SK-N-SH (cell line): ENCODE data around the gene HLA-B. TPM values are rescaled to one million over a fixed set of nuclear protein-coding genes. Genes with fewer than 3 reads are reported as not detected.

Experiments used
- CTCF ChIA-PET: fragments of 300-600, 350-600 bp; formaldehyde crosslinking; extraction: SDS; loops from one replicate; lab custom pipeline; 2021; lab: Yijun Ruan, JAX
- POLR2A ChIA-PET: fragments of 350-600 bp; sonication (Branson Sonifier 250); formaldehyde crosslinking; extraction: SDS; loops from one replicate; lab custom pipeline; 2020; ENCODE audit warnings: antibody characterized with exemption, inconsistent platforms; lab: Yijun Ruan, JAX
- DNase-seq: peaks from one replicate; pipeline ENCODE4 v3.0.0; 2012
- H2AFZ ChIP-seq: fragments of 200-600 bp; sonication (generic); 2 replicates; pipeline ENCODE4 v1.8.1; 2016; ENCODE audit warnings: antibody characterized with exemption, mild to moderate bottlenecking, low read depth
- H3F3A ChIP-seq: fragments of 200-600 bp; sonication (generic); replicated peaks from 2 replicates; pipeline ENCODE3; 2016; ENCODE audit warnings: antibody characterized with exemption, mild to moderate bottlenecking; ENCODE audit not compliant: insufficient read depth
- H3K27ac ChIP-seq, 2 experiments: fragments of 200-500 bp in 1 of 2; fragments of 200-600 bp in 1 of 2; sonication (Bioruptor generic) in 1 of 2; sonication (generic), shearing (Covaris generic) in 1 of 2; 2 replicates each; pipeline versions ENCODE4 v1.5.1 to v1.6.1; 2014 to 2016; ENCODE audit warnings: low read depth in 2 of 2, inconsistent platforms in 1 of 2, low read length in 1 of 2, mild to moderate bottlenecking in 1 of 2, mixed read lengths in 1 of 2
- H3K27me3 ChIP-seq: fragments of 200-600 bp; sonication (generic), shearing (Covaris generic); 2 replicates; pipeline ENCODE4 v1.6.1; 2016; ENCODE audit warnings: mixed run types; ENCODE audit not compliant: insufficient read depth
- H3K36me3 ChIP-seq, 2 experiments: fragments of 200-500 bp in 1 of 2; fragments of 200-600 bp in 1 of 2; sonication (Bioruptor generic) in 1 of 2; sonication (generic) in 1 of 2; replicated peaks in 1 of 2; 2 replicates each; pipeline versions ENCODE3 to v1.5.1; 2014 to 2016; ENCODE audit warnings: low read length in 1 of 2, mild to moderate bottlenecking in 1 of 2; ENCODE audit not compliant: insufficient read depth in 2 of 2, control insufficient read depth in 1 of 2
- H3K4me1 ChIP-seq, 2 experiments: fragments of 200-500 bp in 1 of 2; fragments of 200-600 bp in 1 of 2; sonication (Bioruptor generic) in 1 of 2; sonication (generic), shearing (Covaris generic) in 1 of 2; 2 replicates each; pipeline versions ENCODE4 v1.5.1 to v1.6.1; 2014 to 2016; ENCODE audit warnings: low read depth in 1 of 2, low read length in 1 of 2, mixed run types in 1 of 2; ENCODE audit not compliant: insufficient read depth in 2 of 2, control insufficient read depth in 1 of 2
- H3K4me2 ChIP-seq: fragments of 200-600 bp; sonication (generic), shearing (Covaris generic); 2 replicates; pipeline ENCODE4 v1.6.1; 2017; ENCODE audit warnings: mixed run types
- H3K4me3 ChIP-seq, 2 experiments: fragments of 200-500 bp in 1 of 2; fragments of 200-600 bp in 1 of 2; sonication (Bioruptor generic) in 1 of 2; sonication (generic), shearing (Covaris generic) in 1 of 2; 2 replicates each; pipeline versions ENCODE4 v1.5.1 to v1.8.1; 2014 to 2016; ENCODE audit warnings: low read depth in 2 of 2, inconsistent platforms in 1 of 2, low read length in 1 of 2, mild to moderate bottlenecking in 1 of 2, mixed read lengths in 1 of 2, moderate library complexity in 1 of 2
- H3K79me2 ChIP-seq: fragments of 200-600 bp; sonication (generic); 2 replicates; pipeline ENCODE4 v1.8.1; 2017; ENCODE audit warnings: mild to moderate bottlenecking; ENCODE audit not compliant: insufficient read depth
- H3K9ac ChIP-seq: fragments of 200-600 bp; sonication (generic); 2 replicates; pipeline ENCODE4 v1.6.1; 2017; ENCODE audit warnings: mixed run types
- H3K9me2 ChIP-seq: fragments of 200-600 bp; sonication (generic); 2 replicates; pipeline ENCODE4 v1.6.1; 2017; ENCODE audit warnings: mixed run types
- H3K9me3 ChIP-seq: fragments of 200-600 bp; sonication (generic); 2 replicates; pipeline ENCODE4 v1.6.1; 2017; ENCODE audit warnings: mixed run types, mild to moderate bottlenecking, moderate library complexity
- H4K20me1 ChIP-seq: fragments of 200-600 bp; sonication (generic); 2 replicates; pipeline ENCODE4 v1.6.1; 2017; ENCODE audit warnings: mild to moderate bottlenecking, mixed run types; ENCODE audit not compliant: insufficient read depth
- CHD2 ChIP-seq: fragments of 150-350 bp; IDR thresholded peaks from 2 replicates; pipeline ENCODE4 v1.6.1; 2018; ENCODE audit warnings: low read length; ENCODE audit not compliant: partially characterized antibody
- CTCF ChIP-seq: fragments of 200-600 bp; sonication (generic); IDR thresholded peaks from 2 replicates; pipeline ENCODE4 v1.6.1; 2017; ENCODE audit warnings: antibody characterized with exemption, mild to moderate bottlenecking, moderate library complexity
- EP300 ChIP-seq, 2 experiments: IDR thresholded peaks; 2 replicates each; pipeline versions ENCODE4 v1.4.0 to v1.6.1; 2012; ENCODE audit warnings: borderline replicate concordance in 1 of 2, low read depth in 1 of 2, low read length in 1 of 2
- EZH2phosphoT487 ChIP-seq: fragments of 200-600 bp; sonication (generic); IDR thresholded peaks from 2 replicates; pipeline ENCODE4 v1.6.1; 2017; ENCODE audit warnings: low read depth, mixed run types, mild to moderate bottlenecking, antibody characterized with exemption, moderate library complexity, borderline replicate concordance
- FOXM1 ChIP-seq: IDR thresholded peaks from 2 replicates; pipeline ENCODE4 v1.4.0; 2012; ENCODE audit warnings: low read depth, mild to moderate bottlenecking
- GABPA ChIP-seq: IDR thresholded peaks from 2 replicates; pipeline ENCODE4 v1.4.0; 2012; ENCODE audit warnings: low read depth, mild to moderate bottlenecking
- GATA2 ChIP-seq: sonication (generic); formaldehyde crosslinking; IDR thresholded peaks from 2 replicates; pipeline ENCODE4 v1.5.0; 2020; ENCODE audit warnings: mild to moderate bottlenecking, missing genetic modification reagents
- JUND ChIP-seq: IDR thresholded peaks from 2 replicates; pipeline ENCODE4 v1.4.0; 2012
- NRF1 ChIP-seq: IDR thresholded peaks from 2 replicates; pipeline ENCODE4 v1.6.1; 2012; ENCODE audit warnings: low read depth, mild to moderate bottlenecking, low read length
- RAD21 ChIP-seq: IDR thresholded peaks from 2 replicates; pipeline ENCODE4 v1.6.1; 2012; ENCODE audit warnings: mild to moderate bottlenecking, low read length
- SIN3A ChIP-seq: IDR thresholded peaks from 2 replicates; pipeline ENCODE4 v1.6.1; 2012; ENCODE audit warnings: low read depth, mild to moderate bottlenecking, low read length, moderate library complexity, borderline replicate concordance
- SMC3 ChIP-seq: IDR thresholded peaks from 2 replicates; pipeline ENCODE4 v1.6.1; 2012; ENCODE audit warnings: low read depth, low read length, improper control_type of control experiment
- TAF1 ChIP-seq: IDR thresholded peaks from 2 replicates; pipeline ENCODE4 v1.6.1; 2012; ENCODE audit warnings: low read depth, mild to moderate bottlenecking, low read length, moderate library complexity, borderline replicate concordance
- USF2 ChIP-seq: fragments of 150-350 bp; IDR thresholded peaks from 2 replicates; pipeline ENCODE4 v1.6.1; 2017; ENCODE audit warnings: antibody characterized with exemption, low read length, low read depth, borderline replicate concordance
- WGBS: methylation state at CpG from one replicate; pipeline ENCODE4 v1.1.6; 2017; ENCODE audit warnings: low lambda C conversion rate; 5-methylcytosine and 5-hydroxymethylcytosine counted together
- polyA plus RNA-seq, 3 experiments: library from polyadenylated mRNA; depleted of rRNA; stranded (reverse); fragments of >200 nt; gene quantifications; 2 replicates each; pipeline ENCODE4 v1.2.3, GENCODE V29; 2012
- TF ChIP-seq, protein P1 (sequence below): fragments of 150-350 bp; IDR thresholded peaks from 2 replicates; pipeline ENCODE4 v1.6.1; 2016; ENCODE audit warnings: mild to moderate bottlenecking, low read depth, low read length
- TF ChIP-seq, protein P2 (sequence below): IDR thresholded peaks from 2 replicates; pipeline ENCODE4 v1.4.0; 2012; ENCODE audit warnings: low read depth

HLA-B gene
- polyA plus RNA-seq, 1 of the 3 experiments (the other 2 are of a cell fraction), result 18.7 TPM

DNA sequence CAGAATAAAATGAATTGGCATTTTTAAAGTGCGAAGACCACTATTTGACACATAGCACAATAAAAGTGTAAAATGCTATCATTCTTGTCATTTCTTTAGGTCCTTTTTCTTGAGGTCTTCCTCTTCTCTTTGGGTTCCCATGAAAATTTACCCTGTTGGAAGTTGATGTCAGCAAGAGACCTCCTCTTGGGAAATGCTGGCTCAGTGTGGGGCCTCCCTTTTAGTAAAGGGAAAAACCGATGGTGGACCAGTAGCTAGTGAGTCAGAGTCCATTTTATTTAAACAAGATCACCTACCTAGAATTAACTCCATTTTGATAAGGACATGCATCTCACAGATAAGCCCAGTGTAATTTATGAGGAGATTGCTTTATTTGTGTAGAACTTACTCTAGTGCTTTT lies 47.3 kb downstream of the HLA-B start:
- no peaks in the 10 kb centered on the region for H3K79me2 ChIP-seq
- H4K20me1 ChIP-seq, result no peaks in the 10 kb centered on the region
- H3K4me3 ChIP-seq, result no peak overlapping the region
- H3K9ac ChIP-seq, result no peak overlapping the region
- no peaks in the 10 kb centered on the region for H3K4me1 ChIP-seq
- CTCF ChIA-PET, result no interaction called here
- no peaks in the 10 kb centered on the region for H3K9me2 ChIP-seq
- no peak overlapping the region for H3K27ac ChIP-seq
- no peaks in the 10 kb centered on the region for H3K36me3 ChIP-seq
- no CpG with 5 or more reads among the region's 2 CpGs for WGBS
- no peak overlapping the region for H3K4me2 ChIP-seq
- POLR2A ChIA-PET, result no interaction called here
- TF ChIP-seq EZH2phosphoT487 (no peak), CTCF (no peak), GABPA (no peak), EP300 (IDR thresholded peaks at IDR 0.05; ENCODE audit: borderline replicate concordance in 1 of 2, low read depth in 1 of 2, low read length in 1 of 2) (no peak), CHD2 (no peak), SIN3A (no peak), USF2 (no peak), TAF1 (no peak), SMC3 (no peak), FOXM1 (no peak), NRF1 (no peak), JUND (no peak), RAD21 (no peak)
- TF ChIP-seq, protein P1, sequence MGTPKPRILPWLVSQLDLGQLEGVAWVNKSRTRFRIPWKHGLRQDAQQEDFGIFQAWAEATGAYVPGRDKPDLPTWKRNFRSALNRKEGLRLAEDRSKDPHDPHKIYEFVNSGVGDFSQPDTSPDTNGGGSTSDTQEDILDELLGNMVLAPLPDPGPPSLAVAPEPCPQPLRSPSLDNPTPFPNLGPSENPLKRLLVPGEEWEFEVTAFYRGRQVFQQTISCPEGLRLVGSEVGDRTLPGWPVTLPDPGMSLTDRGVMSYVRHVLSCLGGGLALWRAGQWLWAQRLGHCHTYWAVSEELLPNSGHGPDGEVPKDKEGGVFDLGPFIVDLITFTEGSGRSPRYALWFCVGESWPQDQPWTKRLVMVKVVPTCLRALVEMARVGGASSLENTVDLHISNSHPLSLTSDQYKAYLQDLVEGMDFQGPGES, result no peak
- no peaks in the 10 kb centered on the region for H3K9me3 ChIP-seq
- no peak for DNase-seq
- peaks cover 28% of the 10 kb centered on the region; the same call in 1 of the 2 replicates for H3K27me3 ChIP-seq
- no peaks in the 10 kb centered on the region for H3F3A ChIP-seq
- no peak overlapping the region for H2AFZ ChIP-seq

- no peaks in the 10 kb centered on the region for H3F3A ChIP-seq
- TF ChIP-seq, protein P2, sequence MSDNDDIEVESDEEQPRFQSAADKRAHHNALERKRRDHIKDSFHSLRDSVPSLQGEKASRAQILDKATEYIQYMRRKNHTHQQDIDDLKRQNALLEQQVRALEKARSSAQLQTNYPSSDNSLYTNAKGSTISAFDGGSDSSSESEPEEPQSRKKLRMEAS, result no peak
- no peak for TF ChIP-seq GATA2 (CRISPR knock-in tag)
- TF ChIP-seq RAD21, result no peak
- TF ChIP-seq, all 33 proteins: peak for 0
- no peaks in the 10 kb centered on the region for H3K9me2 ChIP-seq
- DNase-seq, result no peak
- no peak overlapping the region for H3K9ac ChIP-seq
- no peaks in the 10 kb centered on the region for H3K9me3 ChIP-seq
- H3K27ac ChIP-seq, result no peak overlapping the region
- H3K4me3 ChIP-seq, result no peak overlapping the region
- H3K79me2 ChIP-seq, result no peaks in the 10 kb centered on the region
- peaks cover 32% of the 10 kb centered on the region; the same call in 1 of the 2 replicates for H3K27me3 ChIP-seq
- H3K4me1 ChIP-seq, result no peaks in the 10 kb centered on the region
- no peak overlapping the region for H2AFZ ChIP-seq
- H3K36me3 ChIP-seq, result no peaks in the 10 kb centered on the region
- CTCF ChIA-PET, result no interaction called here
- POLR2A ChIA-PET, result no interaction called here
- WGBS, result no CpG with 5 or more reads among the region's 11 CpGs
- H3K4me2 ChIP-seq, result no peak overlapping the region
- H4K20me1 ChIP-seq, result no peaks in the 10 kb centered on the region
These were observed 48.2 kb downstream of the HLA-B start for GRCh38 chr6:31308845-31309175.
